Stimulated activated memory B cell treated with anti-CD40 and anti-IgM and Interleukin-4, amounts not matched to agents 10 μg/mL and 1 μg/mL and 100 μg/mL, for 72 hours (primary cell): Measurements from ENCODE around the gene B3GAT3.
"Not testable (repeated sequence)": the region's sequence is repeated elsewhere in the genome, so short reads cannot be mapped to it uniquely, and the experiment has no call there.

Experiments
- ATAC-seq: fragments of 150-1000 bp; cut with Tn5 transposase; 2 replicates; pipeline ENCODE4 v1.10.0; 2021
- H3K27ac Mint-ChIP-seq: one replicate; pipeline ENCODE4 v1.8.0; 2022; ENCODE audit warnings: mild to moderate bottlenecking, mixed read lengths
- H3K27me3 Mint-ChIP-seq: one replicate; pipeline ENCODE4 v1.8.0; 2022; ENCODE audit warnings: mixed read lengths
- H3K36me3 Mint-ChIP-seq: one replicate; pipeline ENCODE4 v1.8.0; 2022; ENCODE audit warnings: mixed read lengths
- H3K4me1 Mint-ChIP-seq: one replicate; pipeline ENCODE4 v1.8.0; 2022; ENCODE audit warnings: mixed read lengths
- H3K4me3 Mint-ChIP-seq: one replicate; pipeline ENCODE4 v1.8.0; 2022; ENCODE audit warnings: mild to moderate bottlenecking, moderate library complexity, mixed read lengths
- H3K9me3 Mint-ChIP-seq: one replicate; pipeline ENCODE4 v1.8.0; 2022; ENCODE audit warnings: mixed read lengths

Gene B3GAT3

GRCh38 chr11:62601372-62602140 is 20.2 kb downstream of the B3GAT3 start, which contains the start of gene MTA2:
MTA2 (minus strand) TSS chr11:62601865; CDS start chr11:62601450, 415 bp downstream.
- Mint-ChIP-seq H3K4me1 (peaks cover 64% of the 10 kb centered on the region), H3K4me3 (peak within 1 kb of the TSS; percentile 89), H3K9me3 (peaks cover 3% of the 10 kb centered on the region), H3K36me3 (peaks cover 77% of the 10 kb centered on the region), H3K27ac (peak within 1 kb of the TSS; percentile 86), H3K27me3 (no peaks in the 10 kb centered on the region)
- peak; percentile 91 for ATAC-seq

- H3K27me3 Mint-ChIP-seq, result no peaks in the 10 kb centered on the region
- H3K9me3 Mint-ChIP-seq, result peaks cover 3% of the 10 kb centered on the region
- H3K4me3 Mint-ChIP-seq, result peak overlapping the region; percentile 89
- peaks cover 64% of the 10 kb centered on the region for H3K4me1 Mint-ChIP-seq
- peak overlapping the region; percentile 86 for H3K27ac Mint-ChIP-seq
- peak; percentile 45 for ATAC-seq
- peaks cover 75% of the 10 kb centered on the region for H3K36me3 Mint-ChIP-seq
Measured at GRCh38 chr11:62601122-62601371, 20.7 kb downstream of the B3GAT3 start.

GRCh38 chr11:62600367-62601121 is 21.2 kb downstream of the B3GAT3 start:
- no peak for ATAC-seq
- H3K4me1 Mint-ChIP-seq, result peaks cover 64% of the 10 kb centered on the region
- H3K9me3 Mint-ChIP-seq, result peaks cover 3% of the 10 kb centered on the region
- peak overlapping the region; percentile 89 for H3K4me3 Mint-ChIP-seq
- H3K36me3 Mint-ChIP-seq, result peaks cover 75% of the 10 kb centered on the region
- no peaks in the 10 kb centered on the region for H3K27me3 Mint-ChIP-seq
- H3K27ac Mint-ChIP-seq, result peak overlapping the region; percentile 86

GRCh38 chr11:62599901-62600300 is 21.9 kb downstream of the B3GAT3 start:
- Mint-ChIP-seq H3K27me3 (no peaks in the 10 kb centered on the region), H3K4me1 (peaks cover 59% of the 10 kb centered on the region), H3K36me3 (peaks cover 74% of the 10 kb centered on the region)

GRCh38 chr11:62599069-62599696 is 22.6 kb downstream of the B3GAT3 start:
- Mint-ChIP-seq H3K9me3 (peaks cover 3% of the 10 kb centered on the region), H3K27me3 (no peaks in the 10 kb centered on the region), H3K36me3 (peaks cover 78% of the 10 kb centered on the region), H3K4me3 (peak overlapping the region; percentile 84), H3K4me1 (peaks cover 64% of the 10 kb centered on the region), H3K27ac (peak overlapping the region; percentile 86)
- peak; percentile 84 for ATAC-seq

More at GRCh38 chr11:62599901-62600300, 21.9 kb downstream of the B3GAT3 start:
- Mint-ChIP-seq H3K4me3 (peak overlapping the region; percentile 89), H3K9me3 (peaks cover 3% of the 10 kb centered on the region), H3K27ac (peak overlapping the region; percentile 86)
- no peak for ATAC-seq

- Mint-ChIP-seq H3K4me1 (peaks cover 71% of the 10 kb centered on the region), H3K27ac (peak overlapping the region; percentile 93), H3K9me3 (peaks cover 3% of the 10 kb centered on the region), H3K36me3 (peaks cover 73% of the 10 kb centered on the region), H3K4me3 (no peak overlapping the region), H3K27me3 (no peaks in the 10 kb centered on the region)
- no peak for ATAC-seq
Measured at GRCh38 chr11:62595124-62595523, 26.7 kb downstream of the B3GAT3 start.

GRCh38 chr11:62593434-62594044 is 28.2 kb downstream of the B3GAT3 start:
- H3K4me3 Mint-ChIP-seq, result peak overlapping the region; percentile 25
- peaks cover 57% of the 10 kb centered on the region for H3K36me3 Mint-ChIP-seq
- no peaks in the 10 kb centered on the region for H3K9me3 Mint-ChIP-seq
- no peaks in the 10 kb centered on the region for H3K27me3 Mint-ChIP-seq
- peaks cover 59% of the 10 kb centered on the region for H3K4me1 Mint-ChIP-seq
- peak overlapping the region; percentile 93 for H3K27ac Mint-ChIP-seq
- no peak for ATAC-seq

GRCh38 chr11:62592989-62593421 is 28.8 kb downstream of the B3GAT3 start:
- Mint-ChIP-seq H3K4me3 (no peak overlapping the region), H3K27ac (peak overlapping the region; percentile 93), H3K9me3 (no peaks in the 10 kb centered on the region), H3K4me1 (peaks cover 54% of the 10 kb centered on the region), H3K27me3 (no peaks in the 10 kb centered on the region), H3K36me3 (peaks cover 51% of the 10 kb centered on the region)
- no peak for ATAC-seq

- H3K4me3 Mint-ChIP-seq, result peak overlapping the region; percentile 97
- peaks cover 44% of the 10 kb centered on the region for H3K36me3 Mint-ChIP-seq
- H3K27ac Mint-ChIP-seq, result peak overlapping the region; percentile 93
- no peak for ATAC-seq
- H3K4me1 Mint-ChIP-seq, result peaks cover 47% of the 10 kb centered on the region
- H3K9me3 Mint-ChIP-seq, result no peaks in the 10 kb centered on the region
- H3K27me3 Mint-ChIP-seq, result no peaks in the 10 kb centered on the region
Measured at GRCh38 chr11:62592146-62592815, 29.5 kb downstream of the B3GAT3 start.

- peak; percentile 98 for ATAC-seq
- H3K36me3 Mint-ChIP-seq, result peaks cover 37% of the 10 kb centered on the region
- H3K4me3 Mint-ChIP-seq, result peak within 1 kb of the TSS; percentile 97
- H3K4me1 Mint-ChIP-seq, result peaks cover 44% of the 10 kb centered on the region
- no peaks in the 10 kb centered on the region for H3K9me3 Mint-ChIP-seq
- no peaks in the 10 kb centered on the region for H3K27me3 Mint-ChIP-seq
- peak within 1 kb of the TSS; percentile 93 for H3K27ac Mint-ChIP-seq
Measured at GRCh38 chr11:62591448-62592145, 30.2 kb downstream of the B3GAT3 start, which contains the start of gene TUT1. TUT1 (minus strand) TSS chr11:62591523; CDS start chr11:62591485, 38 bp downstream.

GRCh38 chr11:62588966-62589637 is 32.7 kb downstream of the B3GAT3 start:
- ATAC-seq, result no peak
- Mint-ChIP-seq H3K27me3 (no peaks in the 10 kb centered on the region), H3K4me1 (peaks cover 36% of the 10 kb centered on the region), H3K27ac (no peak overlapping the region), H3K4me3 (no peak overlapping the region), H3K36me3 (peaks cover 16% of the 10 kb centered on the region), H3K9me3 (no peaks in the 10 kb centered on the region)

- not testable (repeated sequence) for H3K4me3 Mint-ChIP-seq, H3K27ac Mint-ChIP-seq, H3K36me3 Mint-ChIP-seq, H3K9me3 Mint-ChIP-seq, H3K4me1 Mint-ChIP-seq, ATAC-seq, H3K27me3 Mint-ChIP-seq
Measured at GRCh38 chr11:62585356-62585755, 36.4 kb downstream of the B3GAT3 start.

- H3K9me3 Mint-ChIP-seq, result not testable (repeated sequence)
Measured at GRCh38 chr11:62581735-62582134, 40.1 kb downstream of the B3GAT3 start.

More at GRCh38 chr11:62581735-62582134, 40.1 kb downstream of the B3GAT3 start:
- H3K27ac Mint-ChIP-seq, H3K27me3 Mint-ChIP-seq, ATAC-seq, H3K4me1 Mint-ChIP-seq, H3K4me3 Mint-ChIP-seq: not testable (repeated sequence)
- H3K36me3 Mint-ChIP-seq, result peaks cover 26% of the 10 kb centered on the region
